HepG2 (cell line): ENCODE results near the gene CSNK2B. TPM values are rescaled to one million over a fixed set of nuclear protein-coding genes. Genes with fewer than 3 reads are reported as not detected.

ENCODE experiments used
- BCL6 ChIP-seq: IDR thresholded peaks from 2 replicates; pipeline ENCODE4 v1.6.1; 2016; ENCODE audit warnings: missing genetic modification reagents, missing compliant biosample characterization
- MATR3 ChIP-seq: sonication (generic); formaldehyde crosslinking; IDR thresholded peaks from 2 replicates; pipeline ENCODE4 v1.4.0; 2020; ENCODE audit warnings: missing genetic modification reagents
- PCBP2 ChIP-seq: fragments of 200-400 bp; formaldehyde crosslinking; optimal IDR thresholded peaks from 2 replicates; pipeline ENCODE3; 2018; ENCODE audit warnings: low read length, low read depth; ENCODE audit not compliant: poor library complexity, severe bottlenecking
- ZNF180 ChIP-seq: sonication (generic); formaldehyde crosslinking; IDR thresholded peaks from 2 replicates; pipeline ENCODE4 v1.4.0; 2020; ENCODE audit warnings: low read depth, missing genetic modification reagents, borderline replicate concordance
- ZNF235 ChIP-seq: sonication (generic); formaldehyde crosslinking; IDR thresholded peaks from 2 replicates; pipeline ENCODE4 v1.8.1; 2023; ENCODE audit warnings: mild to moderate bottlenecking, missing genetic modification reagents, borderline replicate concordance
- polyA plus RNA-seq, 8 experiments: library from polyadenylated mRNA; depleted of rRNA in 3 of 8; stranded (reverse) in 7 of 8; unstranded in 1 of 8; fragments of >200 nt; fragmentation: Illumina TruSeq in 4 of 8; extraction: Trizol in 4 of 8; gene quantifications; 2 replicates each; pipeline versions ENCODE4 v1.2.1 to v1.2.3, GENCODE V29; 2011 to 2016; ENCODE audit warnings: low read depth in 4 of 8, missing spikeins in 1 of 8, mixed read lengths in 1 of 8; ENCODE audit not compliant: insufficient read depth in 1 of 8
- total RNA-seq, 5 experiments: library from RNA; depleted of rRNA; stranded (reverse); fragments of >200 nt; fragmentation: Illumina TruSeq; extraction: Trizol; gene quantifications; 2 replicates each; pipeline ENCODE4 v1.2.3, GENCODE V29; 2016; ENCODE audit warnings: low read depth in 1 of 5
- TF ChIP-seq, protein P1 (sequence below): sonication (generic); formaldehyde crosslinking; IDR thresholded peaks from 2 replicates; pipeline ENCODE4 v1.4.0; 2020; ENCODE audit warnings: missing genetic modification reagents
- TF ChIP-seq, protein P2 (sequence below): sonication (generic); formaldehyde crosslinking; IDR thresholded peaks from 2 replicates; pipeline ENCODE4 v1.5.0; 2020; ENCODE audit warnings: mild to moderate bottlenecking, missing genetic modification reagents
- TF ChIP-seq, protein P3 (sequence below): sonication (generic); formaldehyde crosslinking; IDR thresholded peaks from 2 replicates; pipeline ENCODE4 v1.5.0; 2020; ENCODE audit warnings: missing genetic modification reagents, mild to moderate bottlenecking, borderline replicate concordance
- TF ChIP-seq, protein P4 (sequence below): sonication (generic); formaldehyde crosslinking; IDR thresholded peaks from 2 replicates; pipeline ENCODE4 v1.5.1; 2020; ENCODE audit warnings: mild to moderate bottlenecking, moderate library complexity, missing genetic modification reagents
- TF ChIP-seq, protein P5 (sequence below): sonication (generic); formaldehyde crosslinking; IDR thresholded peaks from 2 replicates; pipeline ENCODE4 v1.4.0; 2020; ENCODE audit warnings: mild to moderate bottlenecking, low read depth, missing genetic modification reagents
- TF ChIP-seq, protein P6 (sequence below): sonication (generic); formaldehyde crosslinking; IDR thresholded peaks from 2 replicates; pipeline ENCODE4 v1.4.0; 2020; ENCODE audit warnings: mild to moderate bottlenecking, missing genetic modification reagents
- TF ChIP-seq, protein P7 (sequence below): sonication (generic); formaldehyde crosslinking; IDR thresholded peaks from 2 replicates; pipeline ENCODE4 v1.4.0; 2020; ENCODE audit warnings: missing genetic modification reagents, mild to moderate bottlenecking, borderline replicate concordance
- TF ChIP-seq, protein P8 (sequence below): IDR thresholded peaks from 2 replicates; pipeline ENCODE4 v1.6.1; 2016; ENCODE audit warnings: low read depth, borderline replicate concordance

Gene CSNK2B
- total and polyA plus RNA-seq, 2 of the 13 experiments (the other 11 are each of a cell fraction or from before 2014, with no cell fraction given): 111 to 296 TPM

DNA sequence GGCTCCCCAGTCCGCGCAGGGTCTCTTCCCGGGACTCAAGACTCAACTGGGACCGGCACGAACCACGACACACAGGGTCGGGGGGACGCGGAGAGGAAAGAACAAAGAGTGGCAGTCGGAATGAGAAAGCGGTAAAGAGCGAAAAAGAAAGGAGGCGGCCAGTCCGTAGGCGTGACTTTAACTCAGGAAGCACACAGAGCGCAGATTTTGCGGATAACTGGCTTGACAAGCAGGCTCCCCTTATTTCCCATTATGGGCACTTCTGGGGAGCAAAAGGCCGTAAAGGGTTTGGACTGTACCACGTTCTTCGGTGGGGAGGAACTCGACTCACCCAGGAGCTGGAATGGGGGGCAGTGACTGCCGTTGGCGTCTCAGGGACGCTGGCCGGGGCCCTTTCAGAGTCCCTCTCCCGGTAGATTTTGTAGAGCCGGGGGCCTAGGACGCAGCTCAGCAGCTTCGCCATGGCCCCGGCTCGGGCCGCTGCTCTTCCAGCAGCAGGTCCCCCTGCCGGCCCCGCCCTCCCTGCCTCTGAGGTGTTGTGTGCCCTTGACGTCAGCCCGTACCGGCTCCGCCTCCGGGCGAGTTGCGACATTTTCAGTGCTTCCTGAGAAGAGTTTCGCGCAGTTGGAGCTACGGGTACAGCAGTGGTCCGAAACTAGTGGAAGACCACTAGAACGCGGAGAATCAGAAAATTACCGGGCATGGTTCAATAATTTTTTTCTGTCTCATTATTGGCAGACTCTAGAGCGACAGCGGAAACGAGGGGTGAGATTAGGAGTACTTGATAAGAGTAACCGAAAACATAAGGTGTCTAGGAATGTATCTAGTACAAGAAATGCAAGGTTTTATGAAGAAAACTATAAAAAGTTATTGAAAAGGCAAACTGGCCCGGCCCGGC lies 37.2 kb downstream of the CSNK2B start, which contains the start of gene ABHD16A (continued):
- TF ChIP-seq, protein P1, sequence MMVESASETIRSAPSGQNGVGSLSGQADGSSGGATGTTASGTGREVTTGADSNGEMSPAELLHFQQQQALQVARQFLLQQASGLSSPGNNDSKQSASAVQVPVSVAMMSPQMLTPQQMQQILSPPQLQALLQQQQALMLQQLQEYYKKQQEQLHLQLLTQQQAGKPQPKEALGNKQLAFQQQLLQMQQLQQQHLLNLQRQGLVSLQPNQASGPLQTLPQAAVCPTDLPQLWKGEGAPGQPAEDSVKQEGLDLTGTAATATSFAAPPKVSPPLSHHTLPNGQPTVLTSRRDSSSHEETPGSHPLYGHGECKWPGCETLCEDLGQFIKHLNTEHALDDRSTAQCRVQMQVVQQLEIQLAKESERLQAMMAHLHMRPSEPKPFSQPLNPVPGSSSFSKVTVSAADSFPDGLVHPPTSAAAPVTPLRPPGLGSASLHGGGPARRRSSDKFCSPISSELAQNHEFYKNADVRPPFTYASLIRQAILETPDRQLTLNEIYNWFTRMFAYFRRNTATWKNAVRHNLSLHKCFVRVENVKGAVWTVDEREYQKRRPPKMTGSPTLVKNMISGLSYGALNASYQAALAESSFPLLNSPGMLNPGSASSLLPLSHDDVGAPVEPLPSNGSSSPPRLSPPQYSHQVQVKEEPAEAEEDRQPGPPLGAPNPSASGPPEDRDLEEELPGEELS (CRISPR knock-in tag): peak; percentile 58
- TF ChIP-seq, protein P2, sequence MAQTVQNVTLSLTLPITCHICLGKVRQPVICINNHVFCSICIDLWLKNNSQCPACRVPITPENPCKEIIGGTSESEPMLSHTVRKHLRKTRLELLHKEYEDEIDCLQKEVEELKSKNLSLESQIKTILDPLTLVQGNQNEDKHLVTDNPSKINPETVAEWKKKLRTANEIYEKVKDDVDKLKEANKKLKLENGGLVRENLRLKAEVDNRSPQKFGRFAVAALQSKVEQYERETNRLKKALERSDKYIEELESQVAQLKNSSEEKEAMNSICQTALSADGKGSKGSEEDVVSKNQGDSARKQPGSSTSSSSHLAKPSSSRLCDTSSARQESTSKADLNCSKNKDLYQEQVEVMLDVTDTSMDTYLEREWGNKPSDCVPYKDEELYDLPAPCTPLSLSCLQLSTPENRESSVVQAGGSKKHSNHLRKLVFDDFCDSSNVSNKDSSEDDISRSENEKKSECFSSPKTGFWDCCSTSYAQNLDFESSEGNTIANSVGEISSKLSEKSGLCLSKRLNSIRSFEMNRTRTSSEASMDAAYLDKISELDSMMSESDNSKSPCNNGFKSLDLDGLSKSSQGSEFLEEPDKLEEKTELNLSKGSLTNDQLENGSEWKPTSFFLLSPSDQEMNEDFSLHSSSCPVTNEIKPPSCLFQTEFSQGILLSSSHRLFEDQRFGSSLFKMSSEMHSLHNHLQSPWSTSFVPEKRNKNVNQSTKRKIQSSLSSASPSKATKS (CRISPR knock-in tag): peak; percentile 72; the same call in 1 of the 2 replicates
- TF ChIP-seq, protein P3, sequence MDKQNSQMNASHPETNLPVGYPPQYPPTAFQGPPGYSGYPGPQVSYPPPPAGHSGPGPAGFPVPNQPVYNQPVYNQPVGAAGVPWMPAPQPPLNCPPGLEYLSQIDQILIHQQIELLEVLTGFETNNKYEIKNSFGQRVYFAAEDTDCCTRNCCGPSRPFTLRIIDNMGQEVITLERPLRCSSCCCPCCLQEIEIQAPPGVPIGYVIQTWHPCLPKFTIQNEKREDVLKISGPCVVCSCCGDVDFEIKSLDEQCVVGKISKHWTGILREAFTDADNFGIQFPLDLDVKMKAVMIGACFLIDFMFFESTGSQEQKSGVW (CRISPR knock-in tag): no peak
- no peak for TF ChIP-seq PCBP2
- TF ChIP-seq, protein P4, sequence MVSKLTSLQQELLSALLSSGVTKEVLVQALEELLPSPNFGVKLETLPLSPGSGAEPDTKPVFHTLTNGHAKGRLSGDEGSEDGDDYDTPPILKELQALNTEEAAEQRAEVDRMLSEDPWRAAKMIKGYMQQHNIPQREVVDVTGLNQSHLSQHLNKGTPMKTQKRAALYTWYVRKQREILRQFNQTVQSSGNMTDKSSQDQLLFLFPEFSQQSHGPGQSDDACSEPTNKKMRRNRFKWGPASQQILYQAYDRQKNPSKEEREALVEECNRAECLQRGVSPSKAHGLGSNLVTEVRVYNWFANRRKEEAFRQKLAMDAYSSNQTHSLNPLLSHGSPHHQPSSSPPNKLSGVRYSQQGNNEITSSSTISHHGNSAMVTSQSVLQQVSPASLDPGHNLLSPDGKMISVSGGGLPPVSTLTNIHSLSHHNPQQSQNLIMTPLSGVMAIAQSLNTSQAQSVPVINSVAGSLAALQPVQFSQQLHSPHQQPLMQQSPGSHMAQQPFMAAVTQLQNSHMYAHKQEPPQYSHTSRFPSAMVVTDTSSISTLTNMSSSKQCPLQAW (CRISPR knock-in tag): peak; percentile 93
- TF ChIP-seq, protein P5, sequence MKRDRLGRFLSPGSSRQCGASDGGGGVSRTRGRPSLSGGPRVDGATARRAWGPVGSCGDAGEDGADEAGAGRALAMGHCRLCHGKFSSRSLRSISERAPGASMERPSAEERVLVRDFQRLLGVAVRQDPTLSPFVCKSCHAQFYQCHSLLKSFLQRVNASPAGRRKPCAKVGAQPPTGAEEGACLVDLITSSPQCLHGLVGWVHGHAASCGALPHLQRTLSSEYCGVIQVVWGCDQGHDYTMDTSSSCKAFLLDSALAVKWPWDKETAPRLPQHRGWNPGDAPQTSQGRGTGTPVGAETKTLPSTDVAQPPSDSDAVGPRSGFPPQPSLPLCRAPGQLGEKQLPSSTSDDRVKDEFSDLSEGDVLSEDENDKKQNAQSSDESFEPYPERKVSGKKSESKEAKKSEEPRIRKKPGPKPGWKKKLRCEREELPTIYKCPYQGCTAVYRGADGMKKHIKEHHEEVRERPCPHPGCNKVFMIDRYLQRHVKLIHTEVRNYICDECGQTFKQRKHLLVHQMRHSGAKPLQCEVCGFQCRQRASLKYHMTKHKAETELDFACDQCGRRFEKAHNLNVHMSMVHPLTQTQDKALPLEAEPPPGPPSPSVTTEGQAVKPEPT (CRISPR knock-in tag): no peak
- TF ChIP-seq BCL6: peak; percentile 72
- TF ChIP-seq MATR3: no peak
- TF ChIP-seq ZNF235: peak; percentile 58; the same call in 1 of the 2 replicates
- TF ChIP-seq, protein P6, sequence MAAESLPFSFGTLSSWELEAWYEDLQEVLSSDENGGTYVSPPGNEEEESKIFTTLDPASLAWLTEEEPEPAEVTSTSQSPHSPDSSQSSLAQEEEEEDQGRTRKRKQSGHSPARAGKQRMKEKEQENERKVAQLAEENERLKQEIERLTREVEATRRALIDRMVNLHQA (CRISPR knock-in tag): peak; percentile 82; the same call in 1 of the 2 replicates
- TF ChIP-seq, protein P7, sequence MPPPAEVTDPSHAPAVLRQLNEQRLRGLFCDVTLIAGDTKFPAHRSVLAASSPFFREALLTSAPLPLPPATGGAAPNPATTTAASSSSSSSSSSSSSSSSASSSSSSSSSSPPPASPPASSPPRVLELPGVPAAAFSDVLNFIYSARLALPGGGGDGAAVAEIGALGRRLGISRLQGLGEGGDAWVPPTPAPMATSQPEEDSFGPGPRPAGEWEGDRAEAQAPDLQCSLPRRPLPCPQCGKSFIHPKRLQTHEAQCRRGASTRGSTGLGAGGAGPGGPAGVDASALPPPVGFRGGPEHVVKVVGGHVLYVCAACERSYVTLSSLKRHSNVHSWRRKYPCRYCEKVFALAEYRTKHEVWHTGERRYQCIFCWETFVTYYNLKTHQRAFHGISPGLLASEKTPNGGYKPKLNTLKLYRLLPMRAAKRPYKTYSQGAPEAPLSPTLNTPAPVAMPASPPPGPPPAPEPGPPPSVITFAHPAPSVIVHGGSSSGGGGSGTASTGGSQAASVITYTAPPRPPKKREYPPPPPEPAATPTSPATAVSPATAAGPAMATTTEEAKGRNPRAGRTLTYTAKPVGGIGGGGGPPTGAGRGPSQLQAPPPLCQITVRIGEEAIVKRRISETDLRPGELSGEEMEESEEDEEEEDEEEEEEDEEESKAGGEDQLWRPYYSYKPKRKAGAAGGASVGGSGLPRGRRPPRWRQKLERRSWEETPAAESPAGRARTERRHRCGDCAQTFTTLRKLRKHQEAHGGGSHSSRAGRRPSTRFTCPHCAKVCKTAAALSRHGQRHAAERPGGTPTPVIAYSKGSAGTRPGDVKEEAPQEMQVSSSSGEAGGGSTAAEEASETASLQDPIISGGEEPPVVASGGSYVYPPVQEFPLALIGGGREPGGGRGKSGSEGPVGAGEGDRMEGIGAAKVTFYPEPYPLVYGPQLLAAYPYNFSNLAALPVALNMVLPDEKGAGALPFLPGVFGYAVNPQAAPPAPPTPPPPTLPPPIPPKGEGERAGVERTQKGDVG (CRISPR knock-in tag): no peak
- TF ChIP-seq ZNF180 (CRISPR knock-in tag): no peak
- TF ChIP-seq, protein P8, sequence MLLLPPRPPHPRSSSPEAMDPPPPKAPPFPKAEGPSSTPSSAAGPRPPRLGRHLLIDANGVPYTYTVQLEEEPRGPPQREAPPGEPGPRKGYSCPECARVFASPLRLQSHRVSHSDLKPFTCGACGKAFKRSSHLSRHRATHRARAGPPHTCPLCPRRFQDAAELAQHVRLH (CRISPR knock-in tag): peak; percentile 81; the same call in 1 of the 2 replicates
